C4-2B (cell line): ENCODE results near the gene TRPV6.
A peak's percentile ranks its signal among the peaks of the same experiment; 100 is the strongest.

ENCODE experiments used
- H3K27ac ChIP-seq: fragments of 450-650 bp; 2 replicates; pipeline ENCODE4 v1.5.1; 2017
- CTCF ChIP-seq: fragments of 450-650 bp; conservative IDR thresholded peaks from 2 replicates; pipeline ENCODE4 v1.5.1; 2017; ENCODE audit warnings: mild to moderate bottlenecking
- ZFX ChIP-seq: fragments of 450-650 bp; IDR thresholded peaks from 2 replicates; pipeline ENCODE4 v1.6.1; 2017

Gene TRPV6

GRCh38 chr7:142883571-142884285, 1.8 kb downstream of the TRPV6 start:
- TF ChIP-seq ZFX (no peak), CTCF (no peak)
- H3K27ac ChIP-seq: peak overlapping the region; percentile 81; the same call in 1 of the 2 replicates

- no peak for TF ChIP-seq CTCF
- no peak for TF ChIP-seq ZFX
- no peak overlapping the region for H3K27ac ChIP-seq
Observed at GRCh38 chr7:142883145-142883544, 2.4 kb downstream of the TRPV6 start.

GRCh38 chr7:142882338-142882678, 3.2 kb downstream of the TRPV6 start:
- no peak for TF ChIP-seq ZFX
- TF ChIP-seq CTCF: no peak
- H3K27ac ChIP-seq: no peak overlapping the region

- TF ChIP-seq CTCF (no peak), ZFX (no peak)
- H3K27ac ChIP-seq: no peak overlapping the region
Observed at GRCh38 chr7:142881586-142882337, 3.8 kb downstream of the TRPV6 start.

- TF ChIP-seq ZFX: no peak
- peak; percentile 97 for TF ChIP-seq CTCF
Observed at GRCh38 chr7:142880876-142881505, 4.6 kb downstream of the TRPV6 start.

GRCh38 chr7:142879060-142879459, 6.5 kb downstream of the TRPV6 start:
- TF ChIP-seq CTCF (no peak), ZFX (no peak)
- no peak overlapping the region for H3K27ac ChIP-seq

More at GRCh38 chr7:142880876-142881505, 4.6 kb downstream of the TRPV6 start:
- no peak overlapping the region for H3K27ac ChIP-seq

- H3K27ac ChIP-seq: no peak overlapping the region
- TF ChIP-seq CTCF (no peak), ZFX (no peak)
Observed at GRCh38 chr7:142878315-142878714, 7.2 kb downstream of the TRPV6 start.
